Spleen (tissue), 7 donors: Measurements from ENCODE around the gene SLIT3.

ENCODE experiments used
- POLR2AphosphoS5 ChIP-seq, 3 donors: sonication (generic); formaldehyde crosslinking; IDR thresholded peaks; one replicate each; pipeline ENCODE4 v1.5.1; 2017; ENCODE audit warnings: antibody characterized with exemption in 3 of 3
- TF ChIP-seq, protein P1 (sequence below), 11 experiments: fragments of 200-600 bp in 7 of 11; fragments of 450-650 bp in 4 of 11; sonication (generic) in 4 of 11; IDR thresholded peaks in 8 of 11; conservative IDR thresholded peaks in 3 of 11; 1 replicate in 7 of 11; 2 replicates in 4 of 11; pipeline versions ENCODE4 v1.4.0 to v1.8.0; 2016 to 2021; ENCODE audit warnings: antibody characterized with exemption in 11 of 11, inconsistent platforms in 4 of 11, mild to moderate bottlenecking in 1 of 11
- donor health status: DM: no; HTN: no; CAD: no; lungs with moderate emphysema.
- donor health status: DM: no; HTN: no; CAD: no.
- donor health status: DM: no; HTN: no; CAD: no.

- TF ChIP-seq POLR2AphosphoS5 (IDR thresholded peaks at IDR 0.05): no peak
- TF ChIP-seq, protein P1, sequence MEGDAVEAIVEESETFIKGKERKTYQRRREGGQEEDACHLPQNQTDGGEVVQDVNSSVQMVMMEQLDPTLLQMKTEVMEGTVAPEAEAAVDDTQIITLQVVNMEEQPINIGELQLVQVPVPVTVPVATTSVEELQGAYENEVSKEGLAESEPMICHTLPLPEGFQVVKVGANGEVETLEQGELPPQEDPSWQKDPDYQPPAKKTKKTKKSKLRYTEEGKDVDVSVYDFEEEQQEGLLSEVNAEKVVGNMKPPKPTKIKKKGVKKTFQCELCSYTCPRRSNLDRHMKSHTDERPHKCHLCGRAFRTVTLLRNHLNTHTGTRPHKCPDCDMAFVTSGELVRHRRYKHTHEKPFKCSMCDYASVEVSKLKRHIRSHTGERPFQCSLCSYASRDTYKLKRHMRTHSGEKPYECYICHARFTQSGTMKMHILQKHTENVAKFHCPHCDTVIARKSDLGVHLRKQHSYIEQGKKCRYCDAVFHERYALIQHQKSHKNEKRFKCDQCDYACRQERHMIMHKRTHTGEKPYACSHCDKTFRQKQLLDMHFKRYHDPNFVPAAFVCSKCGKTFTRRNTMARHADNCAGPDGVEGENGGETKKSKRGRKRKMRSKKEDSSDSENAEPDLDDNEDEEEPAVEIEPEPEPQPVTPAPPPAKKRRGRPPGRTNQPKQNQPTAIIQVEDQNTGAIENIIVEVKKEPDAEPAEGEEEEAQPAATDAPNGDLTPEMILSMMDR (IDR thresholded peaks at IDR 0.05 in 8 of 11, conservative IDR thresholded peaks at IDR 0.05 in 3 of 11): no peak
Measured at GRCh38 chr5:169160405-169160901, 140.5 kb downstream of the SLIT3 start.
